GM20000 (cell line): Measurements from ENCODE around the gene TMEM187.

Experiments used
- DNase-seq: peaks from one replicate; pipeline ENCODE4 v3.0.0; 2012; ENCODE audit warnings: low spot score
- TF ChIP-seq, protein P1 (sequence below): IDR thresholded peaks from 2 replicates; pipeline ENCODE4 v1.5.1; 2012; ENCODE audit warnings: mild to moderate bottlenecking, control low read depth; ENCODE audit errors: extremely low read depth, missing control alignments

Gene TMEM187

DNA sequence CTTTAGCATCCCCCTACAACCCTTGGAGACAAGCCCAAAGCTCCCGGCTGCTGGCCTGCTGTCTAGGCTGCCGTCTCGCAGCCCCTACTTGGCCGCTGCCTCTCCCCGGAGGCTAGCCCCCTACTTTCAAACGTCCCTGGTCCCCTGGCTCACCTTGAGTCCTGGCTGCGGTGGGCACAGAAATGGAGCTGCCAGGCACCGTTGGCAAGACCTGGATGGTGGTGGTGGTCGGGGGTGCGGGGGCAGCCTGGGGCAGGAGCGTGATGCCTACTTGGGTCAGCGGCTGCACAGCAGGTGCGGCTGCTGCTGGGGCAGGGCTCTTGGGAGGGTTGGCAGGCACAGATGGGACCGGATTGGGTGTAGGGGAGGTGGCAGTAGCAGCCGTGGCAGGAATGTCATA is 12.9 kb upstream of the TMEM187 start:
- no peak for DNase-seq
- TF ChIP-seq, protein P1, sequence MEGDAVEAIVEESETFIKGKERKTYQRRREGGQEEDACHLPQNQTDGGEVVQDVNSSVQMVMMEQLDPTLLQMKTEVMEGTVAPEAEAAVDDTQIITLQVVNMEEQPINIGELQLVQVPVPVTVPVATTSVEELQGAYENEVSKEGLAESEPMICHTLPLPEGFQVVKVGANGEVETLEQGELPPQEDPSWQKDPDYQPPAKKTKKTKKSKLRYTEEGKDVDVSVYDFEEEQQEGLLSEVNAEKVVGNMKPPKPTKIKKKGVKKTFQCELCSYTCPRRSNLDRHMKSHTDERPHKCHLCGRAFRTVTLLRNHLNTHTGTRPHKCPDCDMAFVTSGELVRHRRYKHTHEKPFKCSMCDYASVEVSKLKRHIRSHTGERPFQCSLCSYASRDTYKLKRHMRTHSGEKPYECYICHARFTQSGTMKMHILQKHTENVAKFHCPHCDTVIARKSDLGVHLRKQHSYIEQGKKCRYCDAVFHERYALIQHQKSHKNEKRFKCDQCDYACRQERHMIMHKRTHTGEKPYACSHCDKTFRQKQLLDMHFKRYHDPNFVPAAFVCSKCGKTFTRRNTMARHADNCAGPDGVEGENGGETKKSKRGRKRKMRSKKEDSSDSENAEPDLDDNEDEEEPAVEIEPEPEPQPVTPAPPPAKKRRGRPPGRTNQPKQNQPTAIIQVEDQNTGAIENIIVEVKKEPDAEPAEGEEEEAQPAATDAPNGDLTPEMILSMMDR = no peak

DNA sequence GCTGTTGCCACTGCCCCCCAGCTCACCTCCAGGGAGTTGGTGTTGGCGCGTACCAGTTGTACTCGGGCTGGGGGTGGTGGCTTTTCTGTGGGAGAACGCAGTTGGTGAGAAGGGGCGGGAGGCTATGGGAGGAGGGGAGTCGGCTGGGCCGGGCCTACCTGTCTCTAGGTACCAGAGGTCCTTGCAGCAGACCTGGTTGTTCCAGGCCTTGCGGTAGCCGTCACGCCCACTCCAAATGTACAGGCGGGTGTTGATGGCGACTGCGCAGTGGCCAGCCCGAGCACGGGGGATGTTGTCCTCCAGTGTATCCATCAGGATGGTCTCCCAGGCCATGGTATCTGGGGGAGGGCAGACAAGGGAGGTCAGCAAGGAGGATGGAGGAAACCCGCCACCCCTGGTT is 12.5 kb upstream of the TMEM187 start:
- no peak for DNase-seq
- TF ChIP-seq, protein P1 = no peak

DNA sequence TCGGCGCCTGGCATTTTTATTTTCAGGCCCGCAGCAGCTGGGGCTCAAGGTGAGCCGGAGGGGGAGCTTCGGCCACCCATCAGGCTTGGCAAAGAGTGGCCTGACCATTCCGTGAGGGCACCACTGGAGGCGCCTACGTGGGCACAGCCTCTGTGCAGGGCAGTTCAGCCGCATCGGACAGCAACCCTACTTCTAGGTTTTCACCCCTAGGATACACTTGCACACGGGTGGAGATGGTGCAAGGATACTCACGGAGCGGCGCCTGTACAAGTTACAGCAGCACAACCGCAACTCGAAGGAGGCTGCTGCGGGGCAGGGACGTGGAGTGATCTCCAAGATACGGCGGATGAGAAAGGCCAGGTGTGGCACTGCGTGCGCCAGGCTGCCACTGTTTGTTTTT is 11.8 kb upstream of the TMEM187 start:
- no peak for DNase-seq

DNA sequence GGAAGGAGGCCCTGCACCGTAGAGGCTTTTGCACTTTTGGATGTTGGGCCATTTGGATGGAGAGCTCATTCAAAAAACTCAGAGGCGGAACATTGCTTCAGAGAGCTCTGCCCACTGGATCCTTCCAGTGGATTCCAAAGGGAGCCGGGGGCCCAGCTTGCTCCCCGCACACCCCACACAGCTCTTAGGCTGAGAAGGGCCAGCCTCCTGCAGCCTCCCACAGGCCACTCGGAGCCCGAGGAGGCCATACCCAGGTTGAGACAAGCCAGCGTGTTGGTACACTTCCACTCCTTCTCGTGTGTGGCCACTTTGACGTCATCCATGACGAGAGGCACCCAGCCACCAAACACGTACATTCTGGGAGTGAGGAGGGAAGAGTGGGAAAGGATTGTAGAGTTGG is 11.3 kb upstream of the TMEM187 start:
- no peak for DNase-seq
- TF ChIP-seq, protein P1 = no peak

More for the DNA sequence above, 11.8 kb upstream of the TMEM187 start:
- TF ChIP-seq, protein P1 = no peak

DNA sequence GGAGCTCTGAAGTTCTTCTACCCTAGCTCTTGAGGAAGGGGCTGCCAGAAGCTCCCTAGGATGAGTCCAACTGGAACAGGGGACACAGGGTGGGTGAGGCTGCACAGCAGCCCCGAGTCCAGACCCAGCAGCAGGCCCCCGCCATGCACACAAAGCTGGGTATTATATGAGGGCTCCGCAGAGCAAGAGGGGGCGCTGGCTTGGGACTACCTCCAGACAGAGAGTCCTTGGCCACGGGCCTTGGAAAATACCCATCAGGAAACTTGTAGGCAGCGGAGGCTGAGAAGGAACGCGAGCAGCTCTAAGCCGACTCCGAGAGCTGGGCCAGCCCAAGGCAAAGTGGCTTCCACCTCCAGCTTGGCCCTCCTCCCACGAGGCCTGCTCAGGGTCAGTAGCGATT is 9.0 kb upstream of the TMEM187 start:
- TF ChIP-seq, protein P1 = no peak
- no peak for DNase-seq

DNA sequence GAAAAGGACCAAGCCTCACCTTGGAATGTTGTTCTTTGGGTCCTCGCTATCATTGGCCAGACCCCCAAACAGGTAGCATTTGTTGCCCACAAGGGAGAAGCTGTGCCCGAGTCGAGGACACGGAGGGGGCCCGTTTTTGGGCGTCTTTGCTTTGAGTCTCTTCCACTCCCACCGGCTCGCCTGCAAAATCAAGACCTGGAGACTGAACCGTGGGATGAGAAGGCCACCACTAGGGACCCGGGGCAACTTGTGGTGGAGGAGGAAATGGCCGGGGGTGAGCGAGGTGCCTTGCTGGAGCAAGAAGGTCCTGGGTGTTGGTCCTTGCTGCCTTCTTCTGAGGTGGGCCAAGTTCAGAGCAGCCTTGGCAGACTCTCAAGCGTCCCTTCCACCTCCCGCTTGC is 8.4 kb upstream of the TMEM187 start:
- TF ChIP-seq, protein P1 = no peak
- no peak for DNase-seq

DNA sequence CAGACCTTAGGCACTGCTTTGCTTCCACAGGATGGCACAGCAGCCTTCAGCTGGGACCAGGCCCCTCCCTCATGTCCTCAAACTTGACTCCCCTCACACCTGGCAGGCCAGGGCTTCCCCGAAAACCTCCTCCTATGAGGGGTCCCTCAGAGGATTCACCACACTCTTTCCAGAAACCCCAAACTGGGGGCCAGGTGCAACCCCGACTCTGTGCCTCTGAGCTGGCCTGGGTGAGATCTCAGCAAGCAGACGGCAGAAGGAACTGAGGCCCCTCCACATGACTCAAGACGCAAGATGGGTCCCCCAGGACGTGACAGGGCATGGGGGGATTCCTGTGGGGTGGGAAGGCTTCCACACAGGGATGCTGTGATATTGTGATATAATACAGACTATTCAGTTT is 7.1 kb upstream of the TMEM187 start:
- DNase-seq = no peak
- TF ChIP-seq, protein P1 = no peak
